Ovary (tissue), 9 donors: ENCODE results near the gene UNKL. TPM values are rescaled to one million over a fixed set of nuclear protein-coding genes. Genes with fewer than 3 reads are reported as not detected.

Experiments
- DNase-seq, 5 donors: peaks; one replicate each; pipeline ENCODE4 v3.0.0-alpha.2; 2019 to 2020
- H3K27ac ChIP-seq, 2 donors: fragments of 200-600 bp; one replicate each; pipeline versions ENCODE4 v1.5.1 to v1.8.0; 2019 to 2022
- H3K27me3 ChIP-seq: fragments of 200-600 bp; one replicate; pipeline ENCODE4 v1.8.0; 2022
- H3K36me3 ChIP-seq: fragments of 200-600 bp; sonication (generic); one replicate; pipeline ENCODE4 v1.5.1; 2019
- H3K4me1 ChIP-seq: one replicate; pipeline ENCODE4 v1.8.1; 2013; ENCODE audit warnings: mild to moderate bottlenecking, moderate library complexity; ENCODE audit not compliant: insufficient read depth
- H3K4me3 ChIP-seq: fragments of 200-600 bp; sonication (generic); one replicate; pipeline ENCODE4 v1.5.1; 2017
- H3K9me3 ChIP-seq, 2 donors: fragments of 200-600 bp in 1 of 2; sonication (generic) in 1 of 2; one replicate each; pipeline versions ENCODE4 v1.5.1 to v1.8.1; 2013 to 2019; ENCODE audit warnings: mild to moderate bottlenecking in 1 of 2, moderate library complexity in 1 of 2
- EP300 ChIP-seq: sonication (generic); formaldehyde crosslinking; IDR thresholded peaks from one replicate; pipeline ENCODE4 v1.6.1; 2017; ENCODE audit warnings: antibody characterized with exemption
- POLR2A ChIP-seq: fragments of 450-650 bp; IDR thresholded peaks from one replicate; pipeline ENCODE4 v1.6.1; 2017; ENCODE audit warnings: antibody characterized with exemption, mild to moderate bottlenecking, moderate library complexity
- WGBS, 3 donors: extraction: QIAGEN DNeasy Blood & Tissue Kit in 1 of 3; methylation state at CpG; one replicate each; pipeline versions ENCODE4 v1.1.5 to v1.1.7; 2013 to 2017; 5-methylcytosine and 5-hydroxymethylcytosine counted together
- intact Hi-C, 4 donors: fragments of 100-400 bp; cut with DNase I; formaldehyde crosslinking; loops; one replicate each; pipeline versions ENCODE4 v1.11.0 to v1.15.1; 2022 to 2023
- polyA plus RNA-seq, 2 donors: library from polyadenylated mRNA; stranded (reverse); fragments of 200-250 nt in 1 of 2; fragments of 350-450 nt in 1 of 2; fragmentation: Illumina TruSeq in 1 of 2; extraction: RNeasy Lipid Tissue Mini Kit (QIAGEN cat#74804) in 1 of 2; gene quantifications; one replicate each; pipeline ENCODE4 v1.2.3, GENCODE V29; 2013 to 2014
- total RNA-seq, 7 donors: library from RNA; depleted of rRNA in 2 of 7; stranded (reverse); fragments of >200 nt in 2 of 7; fragmentation: NEBNext Ultra II Directional in 3 of 7; extraction: Animal tissue kit (Norgen Biotek cat#: 25700) in 3 of 7; gene quantifications; one replicate each; pipeline versions ENCODE4 v1.1.0 to v1.2.4, GENCODE V29; 2016 to 2023
- TF ChIP-seq, protein P1 (sequence below), 3 donors: fragments of 450-650 bp in 2 of 3; fragments of 200-600 bp in 1 of 3; IDR thresholded peaks; one replicate each; pipeline versions ENCODE4 v1.5.1 to v1.8.0; 2016 to 2022; ENCODE audit warnings: antibody characterized with exemption in 3 of 3, mild to moderate bottlenecking in 1 of 3
- donor health status: DM: no; HTN: no; CAD: no; lungs with moderate emphysema.
- donor health status: DM: no; HTN: no; CAD: no.
- donor health status: Bipolar disorder and iron deficiency.
- donor health status: DM: yes; HTN: yes; CAD: no.
- donor health status: DM: no; HTN: no; CAD: no.
- donor health status: DM: yes; HTN: yes; CAD: no.

Gene UNKL
- total and polyA plus RNA-seq, 9 donors, result 7.0 to 44.8 (median 32.5) TPM

GRCh38 chr16:1451702-1452392 is 37.3 kb upstream of the UNKL start:
- 90 to 94% (median 92%) methylated on average over 34 of the region's 34 CpGs for WGBS, 3 donors
- H3K4me3 ChIP-seq, result no peak overlapping the region
- no peak overlapping the region for H3K27ac ChIP-seq
- no peaks in the 10 kb centered on the region for H3K27me3 ChIP-seq
- H3K4me1 ChIP-seq, result no peaks in the 10 kb centered on the region
- H3K9me3 ChIP-seq, result no peaks in the 10 kb centered on the region
- intact Hi-C loops, result no loop called here
- no peak for TF ChIP-seq POLR2A
- TF ChIP-seq EP300, result no peak
- TF ChIP-seq, protein P1, sequence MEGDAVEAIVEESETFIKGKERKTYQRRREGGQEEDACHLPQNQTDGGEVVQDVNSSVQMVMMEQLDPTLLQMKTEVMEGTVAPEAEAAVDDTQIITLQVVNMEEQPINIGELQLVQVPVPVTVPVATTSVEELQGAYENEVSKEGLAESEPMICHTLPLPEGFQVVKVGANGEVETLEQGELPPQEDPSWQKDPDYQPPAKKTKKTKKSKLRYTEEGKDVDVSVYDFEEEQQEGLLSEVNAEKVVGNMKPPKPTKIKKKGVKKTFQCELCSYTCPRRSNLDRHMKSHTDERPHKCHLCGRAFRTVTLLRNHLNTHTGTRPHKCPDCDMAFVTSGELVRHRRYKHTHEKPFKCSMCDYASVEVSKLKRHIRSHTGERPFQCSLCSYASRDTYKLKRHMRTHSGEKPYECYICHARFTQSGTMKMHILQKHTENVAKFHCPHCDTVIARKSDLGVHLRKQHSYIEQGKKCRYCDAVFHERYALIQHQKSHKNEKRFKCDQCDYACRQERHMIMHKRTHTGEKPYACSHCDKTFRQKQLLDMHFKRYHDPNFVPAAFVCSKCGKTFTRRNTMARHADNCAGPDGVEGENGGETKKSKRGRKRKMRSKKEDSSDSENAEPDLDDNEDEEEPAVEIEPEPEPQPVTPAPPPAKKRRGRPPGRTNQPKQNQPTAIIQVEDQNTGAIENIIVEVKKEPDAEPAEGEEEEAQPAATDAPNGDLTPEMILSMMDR (IDR thresholded peaks at IDR 0.05), result no peak
- no peak for DNase-seq
- no peaks in the 10 kb centered on the region for H3K36me3 ChIP-seq

GRCh38 chr16:1450841-1451240 is 36.3 kb upstream of the UNKL start:
- Histone ChIP-seq H3K36me3 (no peaks in the 10 kb centered on the region), H3K9me3 (no peaks in the 10 kb centered on the region), H3K27ac (no peak overlapping the region), H3K4me1 (no peaks in the 10 kb centered on the region), H3K4me3 (no peak overlapping the region), H3K27me3 (no peaks in the 10 kb centered on the region)
- no peak for DNase-seq
- intact Hi-C loops, result no loop called here
- 88 to 93% (median 93%) methylated on average over 21 of the region's 21 CpGs for WGBS, 3 donors
- TF ChIP-seq EP300 (no peak), POLR2A (no peak)
- TF ChIP-seq, protein P1 (IDR thresholded peaks at IDR 0.05), result no peak

GRCh38 chr16:1450218-1450617 is 35.7 kb upstream of the UNKL start:
- DNase-seq, result no peak
- intact Hi-C loops, result no loop called here
- Histone ChIP-seq H3K9me3 (no peaks in the 10 kb centered on the region), H3K27me3 (no peaks in the 10 kb centered on the region), H3K4me3 (no peak overlapping the region), H3K27ac (no peak overlapping the region), H3K36me3 (no peaks in the 10 kb centered on the region), H3K4me1 (no peaks in the 10 kb centered on the region)
- WGBS, 3 donors, result 85 to 86% (median 86%) methylated on average over 27 to 29 of the region's 29 CpGs
- no peak for TF ChIP-seq POLR2A
- no peak for TF ChIP-seq EP300
- TF ChIP-seq, protein P1 (IDR thresholded peaks at IDR 0.05), result no peak

- intact Hi-C loops, result no loop called here
- WGBS, 3 donors, result 91 to 93% (median 93%) methylated on average over 25 of the region's 25 CpGs
- H3K4me1 ChIP-seq, result no peaks in the 10 kb centered on the region
- H3K27ac ChIP-seq, result no peak overlapping the region
- no peaks in the 10 kb centered on the region for H3K36me3 ChIP-seq
- TF ChIP-seq, protein P1 (IDR thresholded peaks at IDR 0.05), result no peak
- TF ChIP-seq POLR2A (no peak), EP300 (no peak)
- no peak for DNase-seq
- no peaks in the 10 kb centered on the region for H3K27me3 ChIP-seq
- H3K4me3 ChIP-seq, result no peak overlapping the region
- H3K9me3 ChIP-seq, result no peaks in the 10 kb centered on the region
Observed at GRCh38 chr16:1449201-1449788, 34.8 kb upstream of the UNKL start.
